Left ventricle myocardium superior (tissue), 1 donor: ENCODE data around the gene MYL11. TPM values are rescaled to one million over a fixed set of nuclear protein-coding genes. Genes with fewer than 3 reads are reported as not detected.
"Not testable (repeated sequence)": the region's sequence is repeated elsewhere in the genome, so short reads cannot be mapped to it uniquely, and the experiment has no call there.

Experiments used
- ATAC-seq: fragments of 200-7000 bp; cut with Tn5 transposase; one replicate; pipeline ENCODE4 v1.9.1; 2020; ENCODE audit warnings: mild to moderate bottlenecking, moderate library complexity
- DNase-seq: peaks from one replicate; pipeline ENCODE4 v3.0.0-alpha.2; 2020
- intact Hi-C: fragments of 100-400 bp; cut with micrococcal nuclease; formaldehyde crosslinking; loops from one replicate; pipeline ENCODE4 v1.11.0; 2022
- long read RNA-seq: library from polyadenylated mRNA; unstranded; transcript quantifications from one replicate; pipeline ENCODE4 v2.0.0, GENCODE V29; 2021
- total RNA-seq: library from RNA; stranded (reverse); fragmentation: NEBNext Ultra II Directional; extraction: Animal tissue kit (Norgen Biotek cat#: 25700); gene quantifications from one replicate; pipeline ENCODE4 v1.2.1, GENCODE V29; 2021
- donor health status: DM: no; HTN: yes; CAD: no; lungs with severe emphysema.

Gene MYL11
- total RNA-seq: not detected
- long read RNA-seq, partial matches to known transcripts: 0 of 1 reads
- long read RNA-seq, other reads (novel, unspliced or antisense): 1 of 1 reads

GRCh38 chr16:30374538-30374937 lies at the start of gene MYL11:
MYL11 (plus strand) TSS chr16:30374802; CDS start chr16:30374858, 56 bp downstream.
- intact Hi-C loops: no loop called here
- peak; percentile 10 for DNase-seq
- ATAC-seq: no peak

GRCh38 chr16:30334473-30334989 lies 40.1 kb upstream of the MYL11 start:
- intact Hi-C loops: not testable (repeated sequence)
- DNase-seq: peak; percentile 91
- peak; percentile 97 for ATAC-seq

GRCh38 chr16:30335028-30335597 lies 39.5 kb upstream of the MYL11 start:
- ATAC-seq: peak; percentile 95
- DNase-seq: peak; percentile 95
- intact Hi-C loops: not testable (repeated sequence)

GRCh38 chr16:30335598-30336474 lies 38.8 kb upstream of the MYL11 start:
- ATAC-seq: peak; percentile 11
- no peak for DNase-seq
- intact Hi-C loops: no loop called here

- intact Hi-C loops, DNase-seq, ATAC-seq: not testable (repeated sequence)
Observed at GRCh38 chr16:30337964-30338357, 36.6 kb upstream of the MYL11 start.

GRCh38 chr16:30338715-30339114 lies 35.9 kb upstream of the MYL11 start:
- intact Hi-C loops, ATAC-seq, DNase-seq: not testable (repeated sequence)

- intact Hi-C loops: no loop called here
- ATAC-seq: no peak
- DNase-seq: no peak
Observed at GRCh38 chr16:30340621-30341020, 34.0 kb upstream of the MYL11 start.

GRCh38 chr16:30341971-30342370 lies 32.6 kb upstream of the MYL11 start:
- ATAC-seq, DNase-seq, intact Hi-C loops: not testable (repeated sequence)

- ATAC-seq (no peak), DNase-seq (no peak)
- intact Hi-C loops: no loop called here
Observed at GRCh38 chr16:30342751-30343490, 31.7 kb upstream of the MYL11 start.

- ATAC-seq, intact Hi-C loops, DNase-seq: not testable (repeated sequence)
Observed at GRCh38 chr16:30343491-30343820, 31.1 kb upstream of the MYL11 start.

GRCh38 chr16:30346286-30346685 lies 28.3 kb upstream of the MYL11 start:
- no peak for ATAC-seq
- intact Hi-C loops: no loop called here
- DNase-seq: no peak

- ATAC-seq (no peak), DNase-seq (no peak)
- intact Hi-C loops: no loop called here
Observed at GRCh38 chr16:30348113-30348512, 26.5 kb upstream of the MYL11 start.

GRCh38 chr16:30348929-30349328 lies 25.7 kb upstream of the MYL11 start:
- intact Hi-C loops: no loop called here
- no peak for ATAC-seq

GRCh38 chr16:30349675-30350074 lies 24.9 kb upstream of the MYL11 start:
- no peak for ATAC-seq
- DNase-seq: no peak

More at GRCh38 chr16:30348929-30349328, 25.7 kb upstream of the MYL11 start:
- DNase-seq: no peak

GRCh38 chr16:30350134-30350871 lies 24.3 kb upstream of the MYL11 start:
- intact Hi-C loops: no loop called here
- no peak for DNase-seq
- ATAC-seq: no peak

More at GRCh38 chr16:30349675-30350074, 24.9 kb upstream of the MYL11 start:
- intact Hi-C loops: no loop called here

- ATAC-seq: no peak
- no peak for DNase-seq
- intact Hi-C loops: no loop called here
Observed at GRCh38 chr16:30351001-30351441, 23.6 kb upstream of the MYL11 start.

GRCh38 chr16:30351586-30352419 lies 22.8 kb upstream of the MYL11 start:
- ATAC-seq: peak; percentile 55
- peak; percentile 86 for DNase-seq
- intact Hi-C loops: no loop called here
